GM12878 (cell line): ENCODE measurements around the gene CD52. TPM values are rescaled to one million over a fixed set of nuclear protein-coding genes. Genes with fewer than 3 reads are reported as not detected.

Source experiments
- ASH2L ChIP-seq: fragments of 300-600, 200-600 bp; sonication (generic); IDR thresholded peaks from 2 replicates; pipeline ENCODE4 v1.6.1; 2017; ENCODE audit warnings: low read depth, mild to moderate bottlenecking, borderline replicate concordance
- BCL3 ChIP-seq: IDR thresholded peaks from 2 replicates; pipeline ENCODE4 v1.6.1; 2011; ENCODE audit warnings: borderline replicate concordance, low read depth, mild to moderate bottlenecking, moderate library complexity, low read length; ENCODE audit not compliant: insufficient read depth, poor library complexity, severe bottlenecking
- IKZF2 ChIP-seq, 2 experiments: fragments of 450-650 bp; IDR thresholded peaks; 2 replicates each; pipeline ENCODE4 v1.6.1; 2017; ENCODE audit warnings: mild to moderate bottlenecking in 2 of 2, moderate library complexity in 2 of 2
- MEF2B ChIP-seq: fragments of 450-650 bp; IDR thresholded peaks from 2 replicates; pipeline ENCODE4 v1.6.1; 2018; ENCODE audit warnings: mild to moderate bottlenecking, moderate library complexity; ENCODE audit not compliant: partially characterized antibody, poor library complexity, severe bottlenecking
- MTA2 ChIP-seq: fragments of 450-650 bp; IDR thresholded peaks from 2 replicates; pipeline ENCODE4 v1.6.1; 2016; ENCODE audit warnings: low read depth, mild to moderate bottlenecking, moderate library complexity
- NFYB ChIP-seq: IDR thresholded peaks from 2 replicates; pipeline ENCODE4 v1.6.1; 2011; ENCODE audit warnings: low read depth, mild to moderate bottlenecking, low read length, improper control_type of control experiment, moderate library complexity; ENCODE audit not compliant: insufficient read depth
- POLR2AphosphoS2 ChIP-seq: IDR thresholded peaks from 2 replicates; pipeline ENCODE4 v1.6.1; 2011; ENCODE audit warnings: low read depth, mild to moderate bottlenecking, low read length, improper control_type of control experiment, moderate library complexity
- SIX5 ChIP-seq: IDR thresholded peaks from 2 replicates; pipeline ENCODE4 v1.6.1; 2011; ENCODE audit warnings: mild to moderate bottlenecking, low read depth, low read length, moderate library complexity; ENCODE audit not compliant: severe bottlenecking
- polyA plus RNA-seq, 11 experiments: library from polyadenylated mRNA; depleted of rRNA in 4 of 11; unstranded in 6 of 11; stranded (reverse) in 5 of 11; fragments of >200 nt; fragmentation: Nextera tagmentation in 4 of 11; fragmentation: Illumina TruSeq in 1 of 11; extraction: Ambion mirVana in 4 of 11; extraction: Trizol in 1 of 11; gene quantifications; 1 replicate in 1 of 11; 2 replicates in 10 of 11; pipeline versions ENCODE4 v1.2.1 to v1.2.3, GENCODE V29; 2011 to 2016; ENCODE audit warnings: inconsistent platforms in 2 of 11, missing spikeins in 2 of 11, low read depth in 1 of 11
- total RNA-seq, 4 experiments: library from RNA; depleted of rRNA in 3 of 4; stranded (reverse); fragments of >200 nt in 3 of 4; fragmentation: Illumina TruSeq in 1 of 4; extraction: Trizol in 1 of 4; gene quantifications; 2 replicates each; pipeline versions ENCODE4 v1.2.1 to v1.2.3, GENCODE V29; 2013 to 2021

CD52 gene
- total and polyA plus RNA-seq, 10 of the 15 experiments (the other 5 are each of a cell fraction or from before 2014, with no cell fraction given), result 237 to 2,736 (median 532) TPM

- TF ChIP-seq ASH2L (no peak), POLR2AphosphoS2 (0 out of 2 replicates have a peak, but pooled peaks have one; percentile 88), MTA2 (no peak), IKZF2 (IDR thresholded peaks at IDR 0.05) (peak in 1 of 2 experiments; percentile 25; a peak in 1 of 4 replicates), NFYB (peak; percentile 80; the same call in 1 of the 2 replicates), MEF2B (peak; percentile 21), BCL3 (peak; percentile 76), SIX5 (no peak)
Observed at GRCh38 chr1:26279456-26280332, 38.1 kb upstream of the CD52 start, which contains the start of gene SH3BGRL3 (continued).
